IMR-90 (cell line): ENCODE measurements around the gene LRRC14B.
"Not testable (repeated sequence)": the region's sequence is repeated elsewhere in the genome, so short reads cannot be mapped to it uniquely, and the experiment has no call there.

ENCODE experiments used
- MAFK ChIP-seq: IDR thresholded peaks from 2 replicates; pipeline ENCODE4 v1.6.1; 2012; ENCODE audit warnings: low read depth, low read length, improper control_type of control experiment
- MAZ ChIP-seq: IDR thresholded peaks from 2 replicates; pipeline ENCODE4 v1.6.1; 2012; ENCODE audit warnings: low read depth, mild to moderate bottlenecking, low read length, improper control_type of control experiment, moderate library complexity, borderline replicate concordance
- POLR2A ChIP-seq: IDR thresholded peaks from 2 replicates; pipeline ENCODE4 v1.6.1; 2012; ENCODE audit warnings: mild to moderate bottlenecking, low read depth, low read length
- RAD21 ChIP-seq: IDR thresholded peaks from 2 replicates; pipeline ENCODE4 v1.6.1; 2012; ENCODE audit warnings: low read length, improper control_type of control experiment
- RFX5 ChIP-seq: IDR thresholded peaks from 2 replicates; pipeline ENCODE4 v1.8.0; 2012; ENCODE audit warnings: low read depth, mild to moderate bottlenecking, low read length, moderate library complexity
- TF ChIP-seq, protein P1 (sequence below): conservative IDR thresholded peaks from 2 replicates; pipeline ENCODE4 v1.5.1; 2012; ENCODE audit warnings: mild to moderate bottlenecking, low read depth, low read length, improper control_type of control experiment

DNA sequence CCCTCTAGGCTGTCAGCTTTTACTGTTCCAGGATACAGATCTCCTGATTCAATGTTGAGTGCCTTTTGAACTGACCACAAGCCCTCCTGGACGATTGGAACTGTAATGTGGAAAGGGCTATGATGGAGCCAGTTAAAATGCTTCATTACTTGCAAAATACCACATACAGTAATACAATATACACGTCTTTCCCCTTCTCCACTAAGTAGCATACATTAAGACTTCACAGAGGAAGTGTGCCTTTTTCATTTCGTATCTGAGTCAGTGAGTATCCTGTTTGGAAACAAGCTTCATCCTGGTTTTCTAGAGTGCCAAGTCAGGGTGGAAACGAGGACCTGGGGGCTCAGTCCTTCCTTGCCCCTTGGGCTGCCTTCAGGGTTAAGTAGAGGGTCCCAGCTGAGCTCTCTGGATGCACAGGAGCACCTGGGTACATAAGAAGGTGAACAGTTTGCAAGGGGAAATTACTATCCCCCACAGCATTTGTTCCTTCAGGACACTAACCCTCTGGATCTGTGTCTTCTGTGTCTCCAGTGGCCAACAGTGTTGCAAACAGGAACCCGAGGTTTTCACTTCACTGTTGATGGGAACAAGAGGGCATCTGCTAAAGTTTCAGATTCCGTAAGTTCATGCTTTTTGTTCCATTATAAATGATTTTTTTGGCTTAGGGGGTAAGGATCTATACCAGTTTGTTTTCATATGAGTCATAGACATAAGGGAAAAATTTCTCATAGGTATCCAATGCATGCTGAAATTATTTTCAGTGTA is 31.8 kb downstream of the LRRC14B start:
- TF ChIP-seq, protein P1, sequence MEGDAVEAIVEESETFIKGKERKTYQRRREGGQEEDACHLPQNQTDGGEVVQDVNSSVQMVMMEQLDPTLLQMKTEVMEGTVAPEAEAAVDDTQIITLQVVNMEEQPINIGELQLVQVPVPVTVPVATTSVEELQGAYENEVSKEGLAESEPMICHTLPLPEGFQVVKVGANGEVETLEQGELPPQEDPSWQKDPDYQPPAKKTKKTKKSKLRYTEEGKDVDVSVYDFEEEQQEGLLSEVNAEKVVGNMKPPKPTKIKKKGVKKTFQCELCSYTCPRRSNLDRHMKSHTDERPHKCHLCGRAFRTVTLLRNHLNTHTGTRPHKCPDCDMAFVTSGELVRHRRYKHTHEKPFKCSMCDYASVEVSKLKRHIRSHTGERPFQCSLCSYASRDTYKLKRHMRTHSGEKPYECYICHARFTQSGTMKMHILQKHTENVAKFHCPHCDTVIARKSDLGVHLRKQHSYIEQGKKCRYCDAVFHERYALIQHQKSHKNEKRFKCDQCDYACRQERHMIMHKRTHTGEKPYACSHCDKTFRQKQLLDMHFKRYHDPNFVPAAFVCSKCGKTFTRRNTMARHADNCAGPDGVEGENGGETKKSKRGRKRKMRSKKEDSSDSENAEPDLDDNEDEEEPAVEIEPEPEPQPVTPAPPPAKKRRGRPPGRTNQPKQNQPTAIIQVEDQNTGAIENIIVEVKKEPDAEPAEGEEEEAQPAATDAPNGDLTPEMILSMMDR, result not testable (repeated sequence)
- not testable (repeated sequence) for TF ChIP-seq RAD21, POLR2A, MAZ, RFX5, MAFK
